ENCODE data around the gene BTBD2. TPM values are rescaled to one million over a fixed set of nuclear protein-coding genes. Genes with fewer than 3 reads are reported as not detected.
"Not testable (repeated sequence)": the region's sequence is repeated elsewhere in the genome, so short reads cannot be mapped to it uniquely, and the experiment has no call there.

BTBD2 gene
- total RNA-seq, 1 donor from 2014 or later, result 82.3 TPM

GRCh38 chr19:2016041-2016807 lies 710 bp upstream of the BTBD2 start:
- no peak for DNase-seq (ENCODE audit: extremely low read depth, low read depth, low spot score)

GRCh38 chr19:2014731-2015607 lies 545 bp downstream of the BTBD2 start:
- no peak for DNase-seq (ENCODE audit: extremely low read depth, low read depth, low spot score)

DNA sequence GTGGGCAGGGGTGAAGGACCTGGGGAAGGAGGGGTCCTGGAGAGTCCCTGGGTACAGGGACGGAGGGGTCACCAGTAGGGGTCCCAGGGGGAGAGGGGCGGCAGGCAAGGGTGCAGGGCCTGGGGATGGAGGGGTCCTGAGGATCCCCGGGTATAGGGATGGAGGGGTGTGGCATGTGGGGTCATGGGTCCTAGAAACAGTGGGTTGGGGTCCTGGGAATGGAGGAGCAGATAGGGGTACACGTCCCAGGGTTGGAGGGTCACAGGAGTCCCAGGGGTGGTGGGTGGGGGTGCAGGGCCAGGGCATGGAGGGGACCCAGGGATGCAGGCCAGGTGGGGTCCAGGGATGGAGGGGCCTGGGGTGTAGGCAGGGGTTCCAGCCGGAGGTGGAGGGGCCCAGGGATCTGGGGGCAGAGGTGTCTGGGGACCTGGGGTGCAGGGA lies 1.4 kb downstream of the BTBD2 start:
- no peak for DNase-seq (ENCODE audit: extremely low read depth, low read depth, low spot score)

DNA sequence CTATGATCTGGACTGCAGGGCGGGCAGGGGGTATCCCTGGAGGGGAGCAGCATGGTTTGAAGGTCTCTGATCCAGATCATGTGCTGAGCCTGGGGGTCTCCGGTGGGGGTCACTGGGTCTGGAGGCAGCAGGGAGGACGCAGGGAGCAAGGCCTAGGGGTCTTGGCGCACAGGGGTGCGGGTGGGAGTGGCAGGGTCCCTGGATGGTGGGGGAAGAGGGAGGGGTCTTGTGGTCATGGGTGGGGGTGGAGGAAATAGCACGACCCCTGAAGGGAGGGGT lies 1.9 kb downstream of the BTBD2 start:
- DNase-seq (ENCODE audit: extremely low read depth, low read depth, low spot score), result no peak

DNA sequence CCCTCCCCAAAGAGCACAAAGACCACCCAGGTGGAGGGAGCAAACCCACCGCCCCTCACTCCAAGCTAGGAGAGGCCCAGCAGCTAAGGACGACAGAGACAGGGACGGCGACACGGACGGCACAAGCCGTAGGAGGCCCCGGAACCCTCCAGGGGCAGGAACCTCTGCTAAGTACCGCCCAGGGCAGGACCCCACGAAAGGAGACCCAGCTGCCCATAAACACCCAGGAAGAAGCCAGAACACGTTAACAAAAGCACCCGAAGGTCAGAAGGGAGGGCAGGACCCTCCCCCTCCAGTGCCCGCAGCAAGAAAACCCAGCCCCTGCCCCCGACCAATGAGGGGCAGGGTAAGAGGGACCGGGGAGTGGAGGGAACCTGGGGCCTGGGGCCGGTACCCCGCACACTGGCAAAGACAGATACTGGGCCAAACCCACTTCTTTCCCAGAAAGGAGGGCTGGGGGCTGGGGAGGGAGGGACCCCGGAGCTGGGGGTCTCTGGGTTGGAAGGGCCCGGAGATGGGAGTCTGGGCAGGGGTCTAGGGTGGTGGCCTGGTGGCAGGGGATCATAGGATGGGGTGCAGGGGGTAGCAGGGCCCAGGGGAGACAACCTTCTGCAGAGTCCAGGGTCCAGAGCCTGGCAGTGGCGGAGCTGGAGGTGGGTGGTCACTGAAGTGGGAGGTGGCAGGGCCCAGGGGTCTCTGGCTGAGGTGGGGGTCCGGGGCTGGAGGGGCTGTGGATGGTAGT lies 2.4 kb downstream of the BTBD2 start:
- DNase-seq (ENCODE audit: extremely low read depth, low read depth, low spot score), result no peak

DNA sequence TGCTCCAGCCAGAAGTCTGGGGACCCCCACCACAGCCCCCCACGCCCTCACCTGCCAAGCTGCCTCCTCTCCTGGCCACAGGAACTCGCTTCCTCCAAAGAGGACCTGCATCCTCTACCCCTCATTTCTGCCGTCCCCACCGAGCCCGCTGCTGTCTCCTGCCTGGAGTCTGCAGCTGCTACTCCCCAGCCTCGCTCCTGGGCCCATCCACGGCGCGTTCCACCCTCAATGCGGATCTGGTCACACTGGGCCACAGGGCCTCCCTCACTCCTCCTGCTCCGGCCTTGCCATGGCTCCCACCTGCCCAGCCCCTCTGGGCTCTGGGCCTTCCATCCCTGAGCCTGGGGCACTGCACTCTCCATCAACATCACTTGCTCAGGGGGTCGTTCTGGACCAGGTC lies 4.3 kb downstream of the BTBD2 start:
- no peak for DNase-seq (ENCODE audit: extremely low read depth, low read depth, low spot score)

GRCh38 chr19:2010135-2010668 lies 5.3 kb downstream of the BTBD2 start:
- DNase-seq (ENCODE audit: extremely low read depth, low read depth, low spot score), result no peak

- no peak for DNase-seq (ENCODE audit: extremely low read depth, low read depth, low spot score)
These were observed 11.6 kb downstream of the BTBD2 start for GRCh38 chr19:2003874-2004273.

GRCh38 chr19:1999856-2000515 lies 15.5 kb downstream of the BTBD2 start:
- no peak for DNase-seq (ENCODE audit: extremely low read depth, low read depth, low spot score)

DNA sequence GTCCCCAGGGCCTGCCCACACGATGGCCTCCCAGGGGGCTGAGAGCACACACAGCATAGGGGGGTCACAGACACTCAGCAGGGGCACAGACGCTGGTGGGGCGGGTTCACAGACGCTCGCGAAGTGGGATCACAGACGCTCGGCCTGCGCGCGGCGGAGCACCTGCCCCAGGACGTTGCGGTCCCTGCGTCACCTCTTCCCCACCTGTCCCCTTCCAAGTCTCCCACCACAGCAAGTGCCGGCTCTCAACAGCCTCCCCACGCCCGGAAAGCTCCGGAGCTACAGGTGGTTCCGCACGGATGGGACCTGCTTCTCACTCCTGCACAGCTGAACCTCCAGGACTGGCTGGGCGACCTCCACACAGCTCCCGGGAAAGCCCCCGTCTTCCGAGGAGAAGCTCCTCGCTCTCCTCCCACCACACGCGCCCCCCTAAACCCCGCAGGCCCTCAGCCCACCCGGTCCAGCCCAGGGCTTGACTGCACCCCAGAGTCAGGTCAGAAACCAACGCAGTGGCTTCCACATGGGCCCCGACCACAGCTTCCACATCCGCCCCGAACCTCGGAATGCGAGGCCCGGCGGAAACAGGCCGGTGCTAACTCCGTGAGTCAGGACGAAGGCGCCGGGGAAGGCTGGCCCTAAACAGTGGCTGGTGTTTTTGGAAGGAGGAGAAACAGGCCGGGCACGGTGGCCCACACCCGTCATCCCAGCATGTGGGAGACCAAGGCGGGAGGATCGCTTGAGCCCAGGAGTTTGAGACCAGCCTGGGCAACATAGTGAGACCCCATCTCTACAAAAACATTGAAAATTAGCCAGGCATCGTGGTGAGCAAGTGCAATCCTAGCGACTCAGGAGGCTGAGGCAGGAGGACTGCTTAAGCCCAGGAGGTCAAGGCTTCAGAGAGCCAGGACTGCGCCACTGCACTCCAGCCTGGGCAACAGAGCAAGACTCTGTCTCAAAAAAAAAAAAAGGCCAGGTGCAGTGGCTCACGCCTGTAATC lies 16.5 kb downstream of the BTBD2 start:
- DNase-seq (ENCODE audit: extremely low read depth, low read depth, low spot score), result no peak

DNA sequence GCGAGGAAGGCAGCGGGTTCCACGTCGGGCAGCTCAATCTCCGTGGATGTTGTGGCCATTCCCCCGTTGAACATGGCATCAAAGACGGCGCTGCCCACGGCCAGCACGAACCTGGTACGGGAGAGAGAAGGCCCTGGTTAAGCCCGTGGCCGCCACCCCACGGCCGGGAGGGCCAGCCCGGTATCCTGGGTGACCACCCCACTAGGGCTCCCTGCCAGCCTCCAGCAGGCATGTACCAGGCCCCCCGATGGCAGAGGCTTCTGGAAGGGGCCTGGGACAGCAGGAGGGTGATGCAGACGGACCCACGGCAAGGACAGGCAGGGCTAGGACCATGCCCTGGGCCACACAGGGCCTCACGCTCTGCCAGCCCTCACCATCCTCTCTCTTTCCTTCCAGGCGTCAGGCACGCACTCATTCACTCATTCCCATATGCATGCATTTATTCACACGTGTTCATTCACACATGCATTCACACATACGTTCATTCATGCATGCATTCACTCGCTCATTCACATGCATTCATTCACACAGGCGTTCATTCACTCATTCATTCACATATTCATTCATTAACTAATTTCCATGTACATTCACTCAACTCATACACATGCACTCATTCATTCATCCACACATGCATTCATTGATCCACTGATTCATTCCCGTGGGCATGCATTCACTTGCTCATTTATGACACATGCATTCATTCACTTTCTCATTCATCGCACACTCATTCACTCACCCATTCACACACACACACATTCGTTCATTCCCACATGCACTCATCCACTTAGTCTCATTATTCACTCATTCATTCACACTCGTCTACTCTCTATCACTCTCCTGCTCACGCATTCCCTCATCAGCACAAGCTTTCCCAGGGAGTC lies 17.9 kb downstream of the BTBD2 start:
- DNase-seq (ENCODE audit: extremely low read depth, low read depth, low spot score), result no peak

- no peak for DNase-seq (ENCODE audit: extremely low read depth, low read depth, low spot score)
These were observed 22.7 kb downstream of the BTBD2 start for GRCh38 chr19:1992759-1993260.

DNA sequence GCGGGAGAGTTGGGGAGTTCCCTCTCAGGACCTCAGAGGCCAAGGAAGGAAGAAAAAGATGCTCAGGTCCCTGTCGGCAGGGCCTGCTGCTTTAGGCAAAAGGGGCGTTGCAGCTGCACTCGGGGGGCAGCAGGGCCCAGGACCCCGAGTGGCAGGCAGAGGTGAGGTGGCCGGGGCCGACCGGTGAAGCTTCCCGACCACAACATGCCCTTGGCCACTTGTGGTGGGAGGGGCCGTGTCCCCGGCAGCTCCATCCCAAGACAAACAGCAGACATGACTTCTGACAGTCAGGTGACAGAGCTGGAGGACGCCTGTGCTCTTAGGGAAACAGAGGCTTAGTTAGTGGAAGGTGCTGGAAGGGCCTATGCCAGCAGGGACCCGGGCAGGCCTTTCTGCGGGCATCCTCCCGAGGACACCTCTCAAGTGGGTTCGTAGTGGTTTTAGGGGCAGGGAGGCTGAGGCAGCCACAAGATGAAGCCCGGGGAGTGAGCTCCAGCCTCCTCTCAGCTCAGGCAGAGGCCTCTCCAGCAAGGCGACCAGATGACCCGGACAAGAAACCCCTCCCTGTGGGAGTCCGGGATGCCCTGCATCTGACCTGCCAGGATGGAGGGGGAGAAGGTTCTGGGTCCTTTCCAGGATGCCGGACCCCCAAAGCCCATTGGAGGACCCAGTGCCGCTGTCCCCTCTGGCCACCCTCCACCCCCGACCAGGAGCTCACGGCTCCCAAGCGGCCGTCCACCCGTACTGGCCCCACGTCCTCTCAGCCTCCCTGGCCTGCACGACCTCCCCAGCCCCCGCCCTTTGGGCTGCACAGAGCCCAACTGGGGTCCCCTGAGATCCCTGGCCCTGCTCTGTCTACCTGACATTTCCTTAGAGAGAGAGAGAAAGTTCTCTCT lies 24.2 kb downstream of the BTBD2 start:
- DNase-seq (ENCODE audit: extremely low read depth, low read depth, low spot score), result no peak

DNA sequence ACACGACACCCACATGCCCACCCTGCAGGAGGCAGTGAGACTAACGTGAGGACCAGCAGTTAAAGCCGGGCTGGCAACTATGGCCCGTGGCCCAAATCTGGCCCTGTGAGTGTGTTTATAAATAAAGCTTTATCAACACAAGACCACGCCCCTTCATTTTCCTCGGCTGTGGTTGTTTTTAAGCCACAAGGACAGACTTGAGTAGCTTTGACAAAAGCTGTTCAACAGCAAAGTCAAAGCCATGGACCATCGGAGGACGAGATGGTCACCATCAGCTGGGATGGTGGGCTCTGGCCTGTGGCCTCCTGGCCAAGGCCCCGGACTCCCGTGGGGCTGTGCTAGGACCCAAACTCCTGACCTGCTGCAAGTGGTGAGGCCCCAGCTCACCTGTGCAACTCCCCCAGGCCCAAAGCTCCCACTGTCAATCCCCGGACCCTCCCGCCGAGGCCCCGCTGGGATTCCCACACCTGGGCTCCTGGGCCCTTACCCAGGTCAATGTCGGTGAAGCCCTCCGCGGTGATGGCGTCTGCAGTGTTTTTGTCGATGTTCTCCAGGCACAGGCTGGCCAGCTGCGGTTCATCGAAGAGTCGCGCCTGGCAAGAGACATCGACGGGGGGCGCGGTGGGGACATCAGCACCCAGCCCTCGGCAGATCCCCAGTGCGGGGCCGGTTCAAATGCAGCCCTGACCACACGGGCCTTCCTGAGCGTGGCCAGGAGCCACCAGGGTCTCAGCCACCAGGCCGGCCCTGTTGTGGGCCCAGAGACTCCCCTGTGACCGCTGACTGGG lies 25.1 kb downstream of the BTBD2 start:
- DNase-seq (ENCODE audit: extremely low read depth, low read depth, low spot score), result no peak

- no peak for DNase-seq (ENCODE audit: extremely low read depth, low read depth, low spot score)
These were observed 25.8 kb downstream of the BTBD2 start for GRCh38 chr19:1989513-1990229.

DNA sequence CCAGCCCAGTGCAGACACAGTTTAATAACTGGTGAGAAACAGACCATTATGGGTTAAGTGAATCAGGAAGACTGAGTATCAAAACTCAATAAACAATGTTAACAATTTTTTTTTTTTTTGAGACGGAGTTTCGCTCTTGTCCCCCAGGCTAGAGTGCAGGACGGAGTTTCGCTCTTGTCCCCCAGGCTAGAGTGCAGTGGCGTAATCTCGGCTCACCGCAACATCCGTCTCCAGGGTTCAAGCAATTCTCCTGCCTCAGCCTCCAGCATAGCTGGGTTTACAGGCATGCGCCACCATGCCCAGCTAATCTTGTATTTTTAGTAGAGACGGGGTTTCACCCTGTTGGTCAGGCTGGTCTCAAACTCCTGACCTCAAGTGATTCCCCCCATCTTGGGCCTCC lies 27.1 kb downstream of the BTBD2 start:
- not testable (repeated sequence) for DNase-seq (ENCODE audit: extremely low read depth, low read depth, low spot score)
